GM13977 (cell line): Measurements from ENCODE around the gene C1orf146.
"Not testable (repeated sequence)": the region's sequence is repeated elsewhere in the genome, so short reads cannot be mapped to it uniquely, and the experiment has no call there.

Experiments
- DNase-seq: peaks from one replicate; pipeline ENCODE4 v3.0.0; 2012; ENCODE audit warnings: low spot score
- CTCF ChIP-seq: IDR thresholded peaks from 2 replicates; pipeline ENCODE4 v1.5.1; 2012; ENCODE audit warnings: mild to moderate bottlenecking, control low read depth; ENCODE audit not compliant: insufficient read depth; ENCODE audit errors: extremely low read depth, missing control alignments
- in situ Hi-C: fragments of 300-500 bp; cut with MboI; formaldehyde crosslinking; loops from one replicate; pipeline ENCODE4 v1.12.0; 2022; ENCODE audit warnings: low sequenced_read_pairs, low pct_unique_long_range_greater_than_20kb, mixed read lengths, inconsistent platforms; ENCODE audit not compliant: unreplicated experiment

C1orf146 gene

GRCh38 chr1:92218559-92218958, 844 bp downstream of the C1orf146 start:
- in situ Hi-C loops: no loop called here
- DNase-seq: no peak

GRCh38 chr1:92219028-92219427, 1.3 kb downstream of the C1orf146 start:
- no peak for DNase-seq
- in situ Hi-C loops: no loop called here
- TF ChIP-seq CTCF: no peak

More at GRCh38 chr1:92218559-92218958, 844 bp downstream of the C1orf146 start:
- no peak for TF ChIP-seq CTCF

- in situ Hi-C loops: no loop called here
- no peak for TF ChIP-seq CTCF
- no peak for DNase-seq
Measured at GRCh38 chr1:92228401-92228800, 10.7 kb downstream of the C1orf146 start.

- no peak for TF ChIP-seq CTCF
- in situ Hi-C loops: no loop called here
- DNase-seq: no peak
Measured at GRCh38 chr1:92230736-92231135, 13.0 kb downstream of the C1orf146 start.

- TF ChIP-seq CTCF: no peak
Measured at GRCh38 chr1:92240034-92240433, 22.3 kb downstream of the C1orf146 start.

GRCh38 chr1:92244376-92244775, 26.7 kb downstream of the C1orf146 start:
- no peak for TF ChIP-seq CTCF
- no peak for DNase-seq
- in situ Hi-C loops: no loop called here

More at GRCh38 chr1:92240034-92240433, 22.3 kb downstream of the C1orf146 start:
- no peak for DNase-seq
- in situ Hi-C loops: no loop called here

- in situ Hi-C loops: not testable (repeated sequence)
Measured at GRCh38 chr1:92254714-92255113, 37.0 kb downstream of the C1orf146 start.

More at GRCh38 chr1:92254714-92255113, 37.0 kb downstream of the C1orf146 start:
- DNase-seq: not testable (repeated sequence)
